Measurements from ENCODE around the gene BRIP1.

BRIP1 gene

DNA sequence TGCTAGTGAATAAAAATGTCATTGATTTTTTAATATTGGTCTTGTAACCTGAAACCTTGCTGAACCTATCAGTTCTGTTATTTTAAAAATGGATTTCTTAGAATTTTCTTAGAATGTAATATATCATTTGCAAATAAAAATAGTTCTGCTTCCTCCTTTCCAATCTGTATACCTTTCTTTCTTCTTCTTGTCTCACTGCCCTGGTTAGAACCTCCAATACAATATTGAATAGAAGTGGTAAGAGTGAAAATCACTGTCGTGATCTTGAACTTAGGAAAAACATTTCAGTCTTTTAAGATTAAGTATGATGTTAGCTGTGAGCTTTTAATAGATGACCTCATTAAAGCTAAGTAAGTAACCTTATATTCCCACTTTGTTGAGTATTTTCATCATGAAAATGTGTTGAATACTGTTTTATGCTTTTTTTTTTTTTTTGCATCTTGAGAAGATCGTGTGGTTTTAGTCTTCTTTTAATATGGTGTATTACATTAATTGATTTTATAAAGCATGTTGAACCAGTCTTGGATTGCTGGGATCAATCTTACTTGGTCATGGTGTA lies 167.5 kb downstream of the BRIP1 start:
- H3K27ac ChIP-seq: no peak overlapping the region
- TF ChIP-seq ZFX (IDR thresholded peaks at IDR 0.05; ENCODE audit: borderline replicate concordance) (no peak), CTCF (IDR thresholded peaks at IDR 0.05) (no peak)

- no peak overlapping the region for H3K27ac ChIP-seq
- TF ChIP-seq CTCF (IDR thresholded peaks at IDR 0.05) (no peak), ZFX (IDR thresholded peaks at IDR 0.05; ENCODE audit: borderline replicate concordance) (no peak)
These were observed 169.2 kb downstream of the BRIP1 start for GRCh38 chr17:61694095-61694494.

DNA sequence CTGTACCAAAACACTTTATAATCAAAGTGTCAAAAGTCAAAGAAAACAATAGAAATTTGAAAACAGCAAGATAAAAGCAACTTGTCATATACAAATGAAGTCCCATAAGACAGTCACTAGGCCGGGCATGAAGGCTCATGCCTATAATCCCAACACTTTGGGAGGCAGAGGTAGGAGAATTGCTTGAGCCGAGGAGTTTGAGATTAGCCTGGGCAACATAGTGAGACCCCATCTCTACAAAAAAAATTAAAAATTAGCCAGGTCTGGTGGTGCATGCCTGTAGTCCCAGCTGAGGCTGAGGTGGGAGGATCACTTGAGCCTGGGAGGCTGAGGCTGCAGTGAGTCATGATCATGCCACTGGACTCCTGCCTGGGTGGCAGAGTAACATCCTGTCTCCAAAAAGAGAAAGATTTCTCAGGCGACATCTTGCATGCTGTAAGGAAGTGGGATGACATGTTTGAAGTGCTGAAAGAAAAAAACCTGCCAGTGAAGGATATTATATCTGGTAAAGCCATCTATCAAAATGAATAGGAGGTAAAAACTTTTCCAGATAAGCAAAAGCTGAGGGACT lies 173.6 kb downstream of the BRIP1 start:
- no peak for TF ChIP-seq ZFX (IDR thresholded peaks at IDR 0.05; ENCODE audit: borderline replicate concordance)
- TF ChIP-seq CTCF (IDR thresholded peaks at IDR 0.05): no peak
- no peak overlapping the region for H3K27ac ChIP-seq

- no peak overlapping the region for H3K27ac ChIP-seq
- TF ChIP-seq CTCF (IDR thresholded peaks at IDR 0.05): no peak
- TF ChIP-seq ZFX (IDR thresholded peaks at IDR 0.05; ENCODE audit: borderline replicate concordance): no peak
These were observed 175.6 kb downstream of the BRIP1 start for GRCh38 chr17:61687769-61688168.

GRCh38 chr17:61686113-61686512 lies 177.2 kb downstream of the BRIP1 start:
- no peak for TF ChIP-seq ZFX (IDR thresholded peaks at IDR 0.05; ENCODE audit: borderline replicate concordance)
- no peak for TF ChIP-seq CTCF (IDR thresholded peaks at IDR 0.05)
- H3K27ac ChIP-seq: no peak overlapping the region

DNA sequence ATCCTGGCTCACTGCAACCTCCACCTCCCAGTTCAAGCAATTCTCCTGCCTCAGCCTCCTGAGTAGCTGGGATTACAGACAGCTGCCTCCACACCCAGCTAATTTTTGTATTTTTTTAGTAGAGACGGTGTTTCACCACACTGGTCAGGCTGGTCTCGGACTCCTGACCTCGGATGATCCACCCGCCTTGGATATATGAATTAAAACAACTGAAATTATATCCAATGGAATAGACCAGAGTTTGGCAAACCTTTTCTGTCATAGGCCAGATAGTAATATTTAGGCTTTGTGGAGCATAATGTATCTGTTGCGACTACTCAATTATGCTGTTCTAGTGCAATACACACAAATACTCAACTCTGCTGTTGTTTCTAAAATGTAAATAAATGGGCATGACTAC lies 178.5 kb downstream of the BRIP1 start:
- TF ChIP-seq ZFX (IDR thresholded peaks at IDR 0.05; ENCODE audit: borderline replicate concordance) (no peak), CTCF (IDR thresholded peaks at IDR 0.05) (no peak)
- no peak overlapping the region for H3K27ac ChIP-seq

DNA sequence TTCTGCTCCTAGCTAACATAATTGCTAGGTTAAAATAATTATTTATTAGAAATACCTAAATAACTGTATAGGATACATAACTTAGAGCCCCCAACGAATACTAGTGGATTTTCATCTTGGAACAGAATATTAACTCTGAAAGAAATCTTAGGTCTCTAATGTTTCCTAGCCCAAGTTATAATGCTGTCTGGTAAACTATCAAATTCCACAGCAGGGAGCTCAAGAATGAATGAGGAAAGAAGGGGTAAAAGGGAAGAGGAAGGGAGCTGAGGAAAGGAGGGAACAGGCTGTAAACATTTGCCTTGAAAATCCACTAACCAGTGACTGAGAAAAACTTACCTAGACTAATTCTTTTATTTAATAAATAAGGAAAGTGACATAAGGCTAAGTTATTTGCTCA lies 179.2 kb downstream of the BRIP1 start:
- no peak for TF ChIP-seq ZFX (IDR thresholded peaks at IDR 0.05; ENCODE audit: borderline replicate concordance)
- no peak for TF ChIP-seq CTCF (IDR thresholded peaks at IDR 0.05)

More for the DNA sequence above, 179.2 kb downstream of the BRIP1 start:
- no peak overlapping the region for H3K27ac ChIP-seq
